ENCODE results near the gene C14orf180.

Gene C14orf180

GRCh38 chr14:104542871-104543830 is 36.4 kb upstream of the C14orf180 start:
- Histone ChIP-seq H3K27me3 (ENCODE audit: low read depth, low read length) (peaks cover 30% of the 10 kb centered on the region), H3K36me3 (replicated peaks; ENCODE audit: low read depth, low read length) (no peaks in the 10 kb centered on the region), H3K4me2 (ENCODE audit: low read length) (no peak overlapping the region), H3K79me2 (ENCODE audit: low read length) (no peaks in the 10 kb centered on the region), H3K27ac (ENCODE audit: low read length) (no peak overlapping the region), H3K4me3 (ENCODE audit: low read length) (no peak overlapping the region), H3K4me1 (ENCODE audit: low read length) (no peaks in the 10 kb centered on the region), H3K9me3 (ENCODE audit: insufficient read depth, low read length) (no peaks in the 10 kb centered on the region), H2AFZ (ENCODE audit: low read depth, low read length) (no peak overlapping the region), H4K20me1 (ENCODE audit: insufficient read depth, low read length) (no peaks in the 10 kb centered on the region), H3K9ac (ENCODE audit: low read length) (no peak overlapping the region)
- TF ChIP-seq EZH2phosphoT487 (IDR thresholded peaks at IDR 0.05; ENCODE audit: low read depth) = no peak
- no peak for TF ChIP-seq CTCF (IDR thresholded peaks at IDR 0.05; ENCODE audit: low read depth, low read length)

GRCh38 chr14:104544362-104544961 is 35.1 kb upstream of the C14orf180 start:
- Histone ChIP-seq H3K27ac (ENCODE audit: low read length) (no peak overlapping the region), H2AFZ (ENCODE audit: low read depth, low read length) (no peak overlapping the region), H3K4me2 (ENCODE audit: low read length) (no peak overlapping the region), H3K79me2 (ENCODE audit: low read length) (no peaks in the 10 kb centered on the region), H3K9me3 (ENCODE audit: insufficient read depth, low read length) (no peaks in the 10 kb centered on the region), H3K4me1 (ENCODE audit: low read length) (no peaks in the 10 kb centered on the region), H4K20me1 (ENCODE audit: insufficient read depth, low read length) (no peaks in the 10 kb centered on the region), H3K27me3 (ENCODE audit: low read depth, low read length) (peaks cover 30% of the 10 kb centered on the region), H3K36me3 (replicated peaks; ENCODE audit: low read depth, low read length) (no peaks in the 10 kb centered on the region), H3K4me3 (ENCODE audit: low read length) (no peak overlapping the region), H3K9ac (ENCODE audit: low read length) (no peak overlapping the region)
- TF ChIP-seq CTCF (IDR thresholded peaks at IDR 0.05; ENCODE audit: low read depth, low read length) (no peak), EZH2phosphoT487 (IDR thresholded peaks at IDR 0.05; ENCODE audit: low read depth) (no peak)

DNA sequence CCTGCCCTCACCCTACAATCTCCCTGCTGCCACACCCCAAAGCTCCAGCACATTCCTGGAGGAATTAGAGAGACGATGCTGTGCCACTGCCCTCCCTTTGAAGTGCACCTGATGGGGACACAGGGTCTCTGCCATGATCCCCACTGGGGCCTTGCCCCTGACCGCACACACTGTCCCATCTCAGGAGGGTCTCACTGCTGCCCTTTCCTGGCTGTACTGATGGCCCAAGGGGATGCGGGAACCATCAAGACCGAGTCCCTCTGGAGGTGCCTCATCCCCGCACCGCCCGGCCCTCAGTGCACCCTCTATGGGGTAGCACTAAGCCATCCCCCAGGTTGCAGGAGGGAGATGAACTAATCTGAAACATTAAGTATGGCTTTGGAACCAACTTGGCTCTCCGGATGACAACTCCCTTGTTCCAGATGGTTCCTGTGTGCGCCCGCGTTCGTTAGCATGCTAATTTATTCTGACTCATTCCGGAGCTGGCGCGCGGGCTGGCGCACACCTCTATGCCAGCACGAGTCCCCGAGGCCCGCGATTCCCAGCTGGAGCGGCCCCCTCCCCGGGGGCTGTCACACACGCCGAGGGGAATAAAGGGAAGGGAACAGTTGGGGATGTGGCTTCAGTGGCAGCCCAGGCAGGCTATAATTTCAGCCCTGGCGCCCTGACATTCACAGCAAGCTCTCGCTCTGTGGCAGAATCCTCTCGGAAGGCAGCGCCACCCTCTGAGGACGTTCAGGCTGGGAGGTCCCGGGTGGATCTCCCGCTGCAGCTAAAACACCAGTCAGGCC is 34.2 kb upstream of the C14orf180 start:
- Histone ChIP-seq H3K27me3 (ENCODE audit: low read depth, low read length) (peaks cover 34% of the 10 kb centered on the region), H3K27ac (ENCODE audit: low read length) (no peak overlapping the region), H3K4me2 (ENCODE audit: low read length) (no peak overlapping the region), H4K20me1 (ENCODE audit: insufficient read depth, low read length) (no peaks in the 10 kb centered on the region), H3K79me2 (ENCODE audit: low read length) (no peaks in the 10 kb centered on the region), H3K9me3 (ENCODE audit: insufficient read depth, low read length) (no peaks in the 10 kb centered on the region), H2AFZ (ENCODE audit: low read depth, low read length) (no peak overlapping the region), H3K4me1 (ENCODE audit: low read length) (no peaks in the 10 kb centered on the region), H3K4me3 (ENCODE audit: low read length) (no peak overlapping the region), H3K9ac (ENCODE audit: low read length) (no peak overlapping the region), H3K36me3 (replicated peaks; ENCODE audit: low read depth, low read length) (no peaks in the 10 kb centered on the region)
- no peak for TF ChIP-seq EZH2phosphoT487 (IDR thresholded peaks at IDR 0.05; ENCODE audit: low read depth)
- TF ChIP-seq CTCF (IDR thresholded peaks at IDR 0.05; ENCODE audit: low read depth, low read length) = no peak

Measured in OCI-LY3 (cell line).